Astrocyte (in vitro differentiated cells and primary cell): ENCODE results near the gene RPP25L. TPM values are rescaled to one million over a fixed set of nuclear protein-coding genes. Genes with fewer than 3 reads are reported as not detected.

ENCODE experiments used
- DNase-seq: peaks from one replicate; pipeline ENCODE4 v3.0.0-alpha.2; 2010; ENCODE audit warnings: low read depth
- FAIRE-seq: peaks from 2 replicates; lab custom pipeline; 2011; peaks lifted over from hg19 to GRCh38; lab: Jason Lieb, UNC
- H2AFZ ChIP-seq: 2 replicates; pipeline ENCODE4 v1.6.0; 2012; ENCODE audit warnings: low read depth, low read length, inconsistent platforms
- H3K27ac ChIP-seq: 2 replicates; pipeline ENCODE4 v1.5.1; 2011; ENCODE audit warnings: low read depth, low read length, inconsistent platforms
- H3K27me3 ChIP-seq: 2 replicates; pipeline ENCODE4 v1.6.0; 2011; ENCODE audit warnings: low read length, inconsistent platforms; ENCODE audit not compliant: insufficient read depth
- H3K36me3 ChIP-seq: 2 replicates; pipeline ENCODE4 v1.5.1; 2011; ENCODE audit warnings: low read length, inconsistent platforms; ENCODE audit not compliant: insufficient read depth
- H3K4me1 ChIP-seq: 2 replicates; pipeline ENCODE4 v1.5.1; 2011; ENCODE audit warnings: low read length, inconsistent platforms; ENCODE audit not compliant: insufficient read depth
- H3K4me2 ChIP-seq: 2 replicates; pipeline ENCODE4 v1.6.0; 2012; ENCODE audit warnings: low read length, inconsistent platforms
- H3K4me3 ChIP-seq: 2 replicates; pipeline ENCODE4 v1.5.1; 2011; ENCODE audit warnings: low read depth, mild to moderate bottlenecking, low read length, inconsistent platforms; ENCODE audit not compliant: insufficient read depth
- H3K79me2 ChIP-seq: 2 replicates; pipeline ENCODE4 v1.6.0; 2012; ENCODE audit warnings: mild to moderate bottlenecking, low read length, inconsistent platforms; ENCODE audit not compliant: insufficient read depth
- H3K9ac ChIP-seq: 2 replicates; pipeline ENCODE4 v1.6.0; 2012; ENCODE audit warnings: mild to moderate bottlenecking, low read length, inconsistent platforms
- H3K9me3 ChIP-seq: 2 replicates; pipeline ENCODE4 v1.5.1; 2012; ENCODE audit warnings: low read depth, mild to moderate bottlenecking, low read length, inconsistent platforms; ENCODE audit not compliant: insufficient read depth
- H4K20me1 ChIP-seq: 2 replicates; pipeline ENCODE4 v1.6.0; 2012; ENCODE audit warnings: low read length, inconsistent platforms; ENCODE audit not compliant: insufficient read depth
- H3K27ac Mint-ChIP-seq: one replicate; pipeline ENCODE4 v1.8.0; 2021; ENCODE audit warnings: mild to moderate bottlenecking, mixed read lengths; ENCODE audit not compliant: unreplicated experiment
- H3K27me3 Mint-ChIP-seq: one replicate; pipeline ENCODE4 v1.8.0; 2021; ENCODE audit warnings: low read depth, mixed read lengths; ENCODE audit not compliant: unreplicated experiment
- H3K36me3 Mint-ChIP-seq: one replicate; pipeline ENCODE4 v1.8.0; 2021; ENCODE audit warnings: low read depth, mixed read lengths; ENCODE audit not compliant: unreplicated experiment
- H3K4me1 Mint-ChIP-seq: one replicate; pipeline ENCODE4 v1.8.0; 2021; ENCODE audit warnings: low read depth, mixed read lengths; ENCODE audit not compliant: unreplicated experiment
- H3K4me3 Mint-ChIP-seq: one replicate; pipeline ENCODE4 v1.8.0; 2021; ENCODE audit warnings: mild to moderate bottlenecking, moderate library complexity, mixed read lengths; ENCODE audit not compliant: unreplicated experiment
- H3K9me3 Mint-ChIP-seq: one replicate; pipeline ENCODE4 v1.8.0; 2021; ENCODE audit warnings: mild to moderate bottlenecking, mixed read lengths; ENCODE audit not compliant: unreplicated experiment
- EZH2 ChIP-seq: IDR thresholded peaks from 2 replicates; pipeline ENCODE4 v1.6.1; 2012; ENCODE audit warnings: mild to moderate bottlenecking, low read length, inconsistent platforms; ENCODE audit not compliant: insufficient read depth
- total RNA-seq: library from RNA; stranded (reverse); gene quantifications from 2 replicates; pipeline ENCODE4 v1.2.1, GENCODE V29; 2021
- TF ChIP-seq, protein P1 (sequence below): IDR thresholded peaks from 2 replicates; pipeline ENCODE4 v1.5.1; 2011; ENCODE audit warnings: low read depth, mild to moderate bottlenecking, inconsistent platforms, low read length, moderate library complexity; ENCODE audit not compliant: insufficient read depth

Gene RPP25L
- total RNA-seq, 1 donor from 2014 or later, result 13.9 TPM

DNA sequence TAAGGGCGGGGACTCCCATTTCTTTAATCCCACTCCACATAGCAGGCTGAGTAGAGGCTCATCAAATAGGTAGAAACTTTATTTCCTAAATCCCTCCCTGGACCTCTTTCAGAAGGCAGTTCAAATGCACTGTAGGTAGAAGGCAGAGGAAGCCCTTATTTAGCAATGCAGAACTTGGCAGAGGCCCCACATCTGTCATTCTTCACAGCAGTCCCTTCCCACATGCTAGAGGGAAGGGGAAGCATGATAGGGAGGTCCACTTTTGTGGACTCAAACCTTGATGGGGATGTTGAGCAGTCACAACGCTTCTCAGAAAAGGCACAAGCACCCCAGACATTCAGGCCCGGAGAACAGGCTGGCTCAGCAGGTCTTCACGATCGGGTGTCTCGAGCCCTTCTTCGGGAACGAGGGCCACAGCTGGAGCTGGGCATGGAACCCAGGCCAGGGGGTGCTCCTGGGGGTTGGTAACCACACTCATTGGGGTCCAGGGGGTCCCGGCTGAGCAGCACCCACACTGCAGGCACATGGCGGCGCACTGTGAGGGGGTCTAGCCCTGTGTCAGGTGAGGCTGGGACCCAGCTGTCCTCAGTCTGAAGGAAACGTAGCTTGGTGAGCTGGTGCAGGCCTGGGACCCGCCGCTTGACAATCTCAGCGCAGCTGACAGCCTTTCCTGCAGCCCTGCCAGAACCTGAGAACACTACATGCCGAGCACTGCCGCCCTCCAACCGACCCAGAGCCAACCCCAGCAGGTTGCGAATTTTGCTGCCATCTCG lies 1.3 kb downstream of the RPP25L start:
- Histone ChIP-seq H2AFZ (no peak overlapping the region), H3K9ac (peak overlapping the region; percentile 97), H3K27ac (no peak overlapping the region), H3K36me3 (no peaks in the 10 kb centered on the region), H3K9me3 (no peaks in the 10 kb centered on the region), H3K4me3 (no peak overlapping the region), H3K4me2 (peak overlapping the region; percentile 100), H4K20me1 (peaks cover 3% of the 10 kb centered on the region), H3K79me2 (peaks cover 12% of the 10 kb centered on the region), H3K4me1 (peaks cover 15% of the 10 kb centered on the region), H3K27me3 (peaks cover 6% of the 10 kb centered on the region)
- Mint-ChIP-seq H3K4me3 (peak overlapping the region; percentile 95), H3K27me3 (peaks cover 2% of the 10 kb centered on the region), H3K4me1 (peaks cover 6% of the 10 kb centered on the region), H3K36me3 (peaks cover 13% of the 10 kb centered on the region), H3K27ac (no peak overlapping the region), H3K9me3 (no peaks in the 10 kb centered on the region)
- DNase-seq (no peak), FAIRE-seq (no peak)
- TF ChIP-seq EZH2, result no peak
- TF ChIP-seq, protein P1, sequence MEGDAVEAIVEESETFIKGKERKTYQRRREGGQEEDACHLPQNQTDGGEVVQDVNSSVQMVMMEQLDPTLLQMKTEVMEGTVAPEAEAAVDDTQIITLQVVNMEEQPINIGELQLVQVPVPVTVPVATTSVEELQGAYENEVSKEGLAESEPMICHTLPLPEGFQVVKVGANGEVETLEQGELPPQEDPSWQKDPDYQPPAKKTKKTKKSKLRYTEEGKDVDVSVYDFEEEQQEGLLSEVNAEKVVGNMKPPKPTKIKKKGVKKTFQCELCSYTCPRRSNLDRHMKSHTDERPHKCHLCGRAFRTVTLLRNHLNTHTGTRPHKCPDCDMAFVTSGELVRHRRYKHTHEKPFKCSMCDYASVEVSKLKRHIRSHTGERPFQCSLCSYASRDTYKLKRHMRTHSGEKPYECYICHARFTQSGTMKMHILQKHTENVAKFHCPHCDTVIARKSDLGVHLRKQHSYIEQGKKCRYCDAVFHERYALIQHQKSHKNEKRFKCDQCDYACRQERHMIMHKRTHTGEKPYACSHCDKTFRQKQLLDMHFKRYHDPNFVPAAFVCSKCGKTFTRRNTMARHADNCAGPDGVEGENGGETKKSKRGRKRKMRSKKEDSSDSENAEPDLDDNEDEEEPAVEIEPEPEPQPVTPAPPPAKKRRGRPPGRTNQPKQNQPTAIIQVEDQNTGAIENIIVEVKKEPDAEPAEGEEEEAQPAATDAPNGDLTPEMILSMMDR, result no peak

- Histone ChIP-seq H3K36me3 (no peaks in the 10 kb centered on the region), H3K4me1 (peaks cover 11% of the 10 kb centered on the region), H3K9me3 (no peaks in the 10 kb centered on the region), H3K4me2 (no peak overlapping the region), H3K27ac (no peak overlapping the region), H3K79me2 (peaks cover 12% of the 10 kb centered on the region), H3K4me3 (no peak overlapping the region), H2AFZ (no peak overlapping the region), H3K9ac (no peak overlapping the region), H4K20me1 (peaks cover 8% of the 10 kb centered on the region), H3K27me3 (peaks cover 6% of the 10 kb centered on the region)
- Mint-ChIP-seq H3K36me3 (peaks cover 5% of the 10 kb centered on the region), H3K4me1 (peaks cover 6% of the 10 kb centered on the region), H3K27me3 (peaks cover 7% of the 10 kb centered on the region), H3K4me3 (no peak overlapping the region), H3K27ac (no peak overlapping the region), H3K9me3 (no peaks in the 10 kb centered on the region)
- TF ChIP-seq, protein P1, result no peak
- no peak for TF ChIP-seq EZH2
- FAIRE-seq, result no peak
- no peak for DNase-seq
These were observed 4.6 kb downstream of the RPP25L start for GRCh38 chr9:34607331-34607730.

GRCh38 chr9:34606905-34607304 lies 5.0 kb downstream of the RPP25L start:
- Mint-ChIP-seq H3K27ac (no peak overlapping the region), H3K27me3 (peaks cover 7% of the 10 kb centered on the region), H3K9me3 (no peaks in the 10 kb centered on the region), H3K4me1 (peaks cover 6% of the 10 kb centered on the region), H3K4me3 (no peak overlapping the region), H3K36me3 (peaks cover 5% of the 10 kb centered on the region)
- H3K4me2 ChIP-seq, result no peak overlapping the region
- H3K4me1 ChIP-seq, result peaks cover 9% of the 10 kb centered on the region
- H4K20me1 ChIP-seq, result peaks cover 8% of the 10 kb centered on the region
- H3K27me3 ChIP-seq, result peaks cover 6% of the 10 kb centered on the region
- no peak overlapping the region for H2AFZ ChIP-seq
- H3K79me2 ChIP-seq, result peaks cover 12% of the 10 kb centered on the region
- H3K4me3 ChIP-seq, result no peak overlapping the region
- no peak for FAIRE-seq
- no peaks in the 10 kb centered on the region for H3K9me3 ChIP-seq
- no peak overlapping the region for H3K27ac ChIP-seq
- TF ChIP-seq, protein P1, result no peak
- no peak for TF ChIP-seq EZH2
- no peaks in the 10 kb centered on the region for H3K36me3 ChIP-seq
- no peak overlapping the region for H3K9ac ChIP-seq
- DNase-seq, result no peak
